H1 (cell line): Measurements from ENCODE around the gene PLEKHA5. TPM values are rescaled to one million over a fixed set of nuclear protein-coding genes. Genes with fewer than 3 reads are reported as not detected.

Experiments used
- CTCF ChIA-PET: fragments of 300-600 bp; sonication (Branson Sonifier 250); formaldehyde crosslinking; loops from one replicate; lab custom pipeline; 2021; ENCODE audit not compliant: partially characterized antibody; lab: Charles Lee
- POLR2A ChIA-PET: fragments of 300-600 bp; sonication (Branson Sonifier 250); formaldehyde crosslinking; loops from one replicate; lab custom pipeline; 2021; ENCODE audit warnings: inconsistent platforms; ENCODE audit not compliant: partially characterized antibody; lab: Charles Lee
- DNase-seq, 2 experiments: peaks; one replicate each; pipeline versions ENCODE4 v3.0.0 to v3.0.0-alpha.2; 2010 to 2022; ENCODE audit warnings: low spot score in 2 of 2, low read depth in 1 of 2, mixed read lengths in 1 of 2
- FAIRE-seq: peaks from 2 replicates; lab custom pipeline; 2011; peaks lifted over from hg19 to GRCh38; lab: Jason Lieb, UNC
- H2AFZ ChIP-seq: 2 replicates; pipeline ENCODE4 v1.8.1; 2012; ENCODE audit warnings: low read length, inconsistent platforms
- H2AK5ac ChIP-seq: 2 replicates; pipeline ENCODE4 v1.6.1; 2013; ENCODE audit warnings: low read depth, low read length
- H2BK120ac ChIP-seq: replicated peaks from 2 replicates; pipeline ENCODE3; 2013; ENCODE audit warnings: low read depth, low read length, inconsistent platforms
- H2BK12ac ChIP-seq: 2 replicates; pipeline ENCODE4 v1.6.1; 2013; ENCODE audit warnings: low read depth, low read length
- H2BK15ac ChIP-seq: 2 replicates; pipeline ENCODE4 v1.6.1; 2013; ENCODE audit warnings: low read length
- H2BK20ac ChIP-seq: 2 replicates; pipeline ENCODE4 v1.6.1; 2013; ENCODE audit warnings: low read length
- H2BK5ac ChIP-seq: 2 replicates; pipeline ENCODE4 v1.6.1; 2013; ENCODE audit warnings: low read depth, low read length
- H3K14ac ChIP-seq: 2 replicates; pipeline ENCODE4 v1.6.1; 2013; ENCODE audit warnings: inconsistent platforms; ENCODE audit not compliant: insufficient read length
- H3K18ac ChIP-seq: 2 replicates; pipeline ENCODE4 v1.6.1; 2013; ENCODE audit warnings: low read length; ENCODE audit errors: extremely low read depth
- H3K23ac ChIP-seq: 2 replicates; pipeline ENCODE4 v1.6.1; 2013; ENCODE audit warnings: inconsistent platforms; ENCODE audit not compliant: insufficient read length
- H3K23me2 ChIP-seq: 2 replicates; pipeline ENCODE4 v1.6.1; 2013; ENCODE audit warnings: low read depth, low read length
- H3K27ac ChIP-seq: 2 replicates; pipeline ENCODE4 v1.6.1; 2011; ENCODE audit warnings: low read depth, low read length, inconsistent platforms
- H3K27me3 ChIP-seq, 4 experiments: replicated peaks in 1 of 4; 1 replicate in 1 of 4; 2 replicates in 3 of 4; pipeline versions ENCODE4 v1.6.1 to v1.8.1; 2011 to 2013; ENCODE audit warnings: low read length in 3 of 4, mild to moderate bottlenecking in 3 of 4, inconsistent platforms in 2 of 4, mixed read lengths in 2 of 4, moderate library complexity in 1 of 4; ENCODE audit not compliant: control insufficient read depth in 3 of 4, insufficient read depth in 3 of 4; ENCODE audit errors: extremely low read depth in 1 of 4
- H3K36me3 ChIP-seq, 4 experiments: 2 replicates each; pipeline versions ENCODE4 v1.6.1 to v1.8.1; 2011 to 2013; ENCODE audit warnings: mild to moderate bottlenecking in 4 of 4, low read length in 3 of 4, moderate library complexity in 2 of 4, control low read depth in 1 of 4, inconsistent platforms in 1 of 4; ENCODE audit not compliant: insufficient read depth in 4 of 4, control insufficient read depth in 2 of 4
- H3K4ac ChIP-seq: replicated peaks from 2 replicates; pipeline ENCODE3; 2013; ENCODE audit warnings: low read length, low read depth, mixed read lengths, inconsistent platforms; ENCODE audit not compliant: insufficient read length
- H3K4me1 ChIP-seq, 4 experiments: replicated peaks in 1 of 4; 1 replicate in 1 of 4; 2 replicates in 3 of 4; pipeline versions ENCODE4 v1.6.1 to v1.8.1; 2011 to 2013; ENCODE audit warnings: low read length in 3 of 4, inconsistent platforms in 2 of 4, mixed read lengths in 1 of 4; ENCODE audit not compliant: insufficient read depth in 4 of 4, control insufficient read depth in 3 of 4
- H3K4me2 ChIP-seq, 2 experiments: 2 replicates each; pipeline versions ENCODE4 v1.6.1 to v1.8.1; 2011 to 2013; ENCODE audit warnings: low read depth in 2 of 2, low read length in 2 of 2, control low read depth in 1 of 2, inconsistent platforms in 1 of 2, mild to moderate bottlenecking in 1 of 2; ENCODE audit not compliant: insufficient read depth in 1 of 2
- H3K4me3 ChIP-seq, 4 experiments: fragments of 200-600, 300-600 bp in 1 of 4; sonication (generic), shearing (Covaris generic), sonication (Bioruptor Twin) in 1 of 4; 2 replicates each; pipeline versions ENCODE4 v1.5.1 to v1.8.1; 2011 to 2016; ENCODE audit warnings: low read length in 4 of 4, low read depth in 3 of 4, control low read depth in 2 of 4, inconsistent platforms in 2 of 4, mild to moderate bottlenecking in 2 of 4, mixed read lengths in 1 of 4, moderate library complexity in 1 of 4; ENCODE audit not compliant: insufficient read depth in 2 of 4; ENCODE audit errors: extremely low read depth in 1 of 4
- H3K56ac ChIP-seq: replicated peaks from 2 replicates; pipeline ENCODE3; 2013; ENCODE audit warnings: low read depth, mild to moderate bottlenecking, mixed read lengths, low read length, inconsistent platforms; ENCODE audit not compliant: insufficient read length
- H3K79me1 ChIP-seq: 2 replicates; pipeline ENCODE4 v1.6.1; 2013; ENCODE audit warnings: low read depth, low read length, control low read depth
- H3K79me2 ChIP-seq, 2 experiments: 2 replicates each; pipeline versions ENCODE4 v1.6.1 to v1.8.1; 2012 to 2013; ENCODE audit warnings: low read length in 2 of 2, mild to moderate bottlenecking in 2 of 2, inconsistent platforms in 1 of 2; ENCODE audit not compliant: insufficient read depth in 2 of 2, control insufficient read depth in 1 of 2
- H3K9ac ChIP-seq, 4 experiments: replicated peaks in 1 of 4; 1 replicate in 1 of 4; 2 replicates in 3 of 4; pipeline versions ENCODE4 v1.6.1 to v1.8.1; 2011 to 2013; ENCODE audit warnings: low read depth in 3 of 4, low read length in 3 of 4, control low read depth in 2 of 4, mild to moderate bottlenecking in 2 of 4, moderate library complexity in 2 of 4, inconsistent platforms in 1 of 4; ENCODE audit errors: extremely low read depth in 1 of 4
- H3K9me3 ChIP-seq, 2 experiments: 2 replicates each; pipeline versions ENCODE4 v1.6.1 to v1.8.1; 2012 to 2013; ENCODE audit warnings: mild to moderate bottlenecking in 2 of 2, moderate library complexity in 2 of 2, control low read depth in 1 of 2, inconsistent platforms in 1 of 2, low read depth in 1 of 2, low read length in 1 of 2, mixed read lengths in 1 of 2; ENCODE audit not compliant: insufficient read depth in 2 of 2
- H4K20me1 ChIP-seq, 2 experiments: replicated peaks in 1 of 2; 2 replicates each; pipeline versions ENCODE3 to v1.8.1; 2011 to 2013; ENCODE audit warnings: inconsistent platforms in 2 of 2, low read length in 2 of 2, mild to moderate bottlenecking in 1 of 2; ENCODE audit not compliant: insufficient read depth in 2 of 2, control insufficient read depth in 1 of 2
- H4K5ac ChIP-seq: 2 replicates; pipeline ENCODE4 v1.6.1; 2013; ENCODE audit warnings: low read length, low read depth, mixed read lengths, inconsistent platforms; ENCODE audit not compliant: insufficient read length
- H4K8ac ChIP-seq: 2 replicates; pipeline ENCODE4 v1.8.0; 2013; ENCODE audit warnings: mild to moderate bottlenecking, moderate library complexity, low read length, inconsistent platforms; ENCODE audit not compliant: insufficient read depth; ENCODE audit errors: extremely low read depth
- H4K91ac ChIP-seq: replicated peaks from 2 replicates; pipeline ENCODE3; 2013; ENCODE audit warnings: low read length, mixed read lengths, inconsistent platforms; ENCODE audit not compliant: insufficient read length
- ATF3 ChIP-seq: IDR thresholded peaks from 2 replicates; pipeline ENCODE4 v1.6.1; 2011; ENCODE audit warnings: low read depth, mild to moderate bottlenecking, low read length; ENCODE audit not compliant: insufficient read depth
- BRCA1 ChIP-seq: IDR thresholded peaks from 2 replicates; pipeline ENCODE4 v1.6.1; 2012; ENCODE audit warnings: low read depth, low read length, improper control_type of control experiment
- GABPA ChIP-seq: IDR thresholded peaks from 2 replicates; pipeline ENCODE4 v1.6.1; 2011; ENCODE audit warnings: mild to moderate bottlenecking, low read length, moderate library complexity, borderline replicate concordance; ENCODE audit not compliant: insufficient read depth
- HDAC6 ChIP-seq: IDR thresholded peaks from one replicate; pipeline ENCODE4 v1.7.1; 2012; ENCODE audit warnings: low read depth, mild to moderate bottlenecking, inconsistent platforms, low read length, moderate library complexity
- POLR2AphosphoS5 ChIP-seq: IDR thresholded peaks from 2 replicates; pipeline ENCODE4 v1.6.1; 2011; ENCODE audit warnings: low read depth, low read length
- RNF2 ChIP-seq: fragments of 200-900, 300-1000 bp; sonication (generic); IDR thresholded peaks from 2 replicates; pipeline ENCODE4 v1.7.1; 2016; ENCODE audit warnings: borderline replicate concordance, low read depth, mild to moderate bottlenecking, antibody characterized with exemption, low read length; ENCODE audit not compliant: poor library complexity, severe bottlenecking; ENCODE audit errors: missing control alignments
- SP2 ChIP-seq: IDR thresholded peaks from 2 replicates; pipeline ENCODE4 v1.6.1; 2012; ENCODE audit warnings: mild to moderate bottlenecking, low read length, inconsistent platforms
- SRF ChIP-seq: IDR thresholded peaks from 2 replicates; pipeline ENCODE4 v1.6.1; 2011; ENCODE audit warnings: mild to moderate bottlenecking, low read depth, low read length, moderate library complexity
- TCF12 ChIP-seq: IDR thresholded peaks from 2 replicates; pipeline ENCODE4 v1.6.1; 2011; ENCODE audit warnings: low read depth, mild to moderate bottlenecking, low read length
- USF2 ChIP-seq: IDR thresholded peaks from 2 replicates; pipeline ENCODE4 v1.6.1; 2011; ENCODE audit warnings: low read length, improper control_type of control experiment
- WGBS, 2 experiments: shearing (Covaris generic) in 1 of 2; methylation state at CpG; one replicate each; pipeline versions ENCODE4 v1.1.6 to v1.1.7; 2013 to 2015; ENCODE audit warnings: low lambda C conversion rate in 2 of 2, mixed read lengths in 2 of 2, inconsistent platforms in 1 of 2, low coverage in 1 of 2, missing lambda C conversion rate in 1 of 2; ENCODE audit not compliant: insufficient replicate concordance in 2 of 2, insufficient coverage in 1 of 2, insufficient read length in 1 of 2; ENCODE audit errors: extremely low coverage in 1 of 2, missing lambda C conversion rate in 1 of 2; 5-methylcytosine and 5-hydroxymethylcytosine counted together
- polyA plus RNA-seq, 7 experiments: library from polyadenylated mRNA; depleted of rRNA in 3 of 7; stranded (reverse) in 5 of 7; unstranded in 2 of 7; fragments of >200 nt in 5 of 7; fragments of 200-250 nt in 2 of 7; gene quantifications; 1 replicate in 5 of 7; 2 replicates in 1 of 7; 4 replicates in 1 of 7; pipeline versions ENCODE4 v1.2.1 to v1.2.3, GENCODE V29; 2011 to 2013; ENCODE audit warnings: missing spikeins in 2 of 7, mixed read lengths in 2 of 7
- total RNA-seq: library from RNA; stranded (reverse); fragmentation: NEBNext Ultra II Directional; extraction: Animal tissue kit (Norgen Biotek cat#: 25700); gene quantifications from 2 replicates; pipeline ENCODE4 v1.2.1, GENCODE V29; 2021

Gene PLEKHA5
- total and polyA plus RNA-seq, 2 of the 8 experiments (the other 6 are each of a cell fraction or from before 2014, with no cell fraction given), result 17.2 to 66.1 TPM

GRCh38 chr12:19243551-19243950 is 114.0 kb downstream of the PLEKHA5 start:
- Histone ChIP-seq H3K14ac (no peak overlapping the region), H2AK5ac (no peak overlapping the region), H4K91ac (no peak overlapping the region), H3K27me3 (no peaks in the 10 kb centered on the region), H4K8ac (no peak overlapping the region), H4K20me1 (no peaks in the 10 kb centered on the region), H3K18ac (no peak overlapping the region), H2BK120ac (no peak overlapping the region), H2BK20ac (no peak overlapping the region), H3K4me3 (no peak overlapping the region), H3K27ac (no peak overlapping the region), H2BK12ac (no peak overlapping the region), H3K9me3 (no peaks in the 10 kb centered on the region), H2BK5ac (no peak overlapping the region), H3K23ac (no peak overlapping the region), H3K56ac (no peak overlapping the region), H2BK15ac (no peak overlapping the region), H3K4me2 (no peak overlapping the region), H3K9ac (no peak overlapping the region), H3K79me2 (peaks cover 2 to 79% of the 10 kb centered on the region in 2 experiments; a peak in 3 of 4 replicates), H3K4me1 (peaks cover 0 to 5% (median 3%) of the 10 kb centered on the region in 4 experiments; a peak in 3 of 7 replicates), H4K5ac (no peak overlapping the region), H2AFZ (no peak overlapping the region), H3K23me2 (no peaks in the 10 kb centered on the region), H3K36me3 (no peaks in the 10 kb centered on the region), H3K79me1 (no peaks in the 10 kb centered on the region), H3K4ac (no peak overlapping the region)
- WGBS, 2 experiments, result 86 to 100% methylated on average over 1 to 2 of the region's 2 CpGs
- CTCF ChIA-PET, result interaction anchor here (1.4 kb wide), 1 partner anchor 21 kb away, joined by 4 read pairs; no protein-coding TSS in a partner anchor
- POLR2A ChIA-PET, result no interaction called here
- FAIRE-seq (no peak), DNase-seq (no peak)
- TF ChIP-seq HDAC6 (no peak), BRCA1 (no peak), GABPA (no peak), TCF12 (no peak), USF2 (no peak), POLR2AphosphoS5 (no peak), ATF3 (no peak), SRF (no peak), SP2 (no peak), RNF2 (no peak)
